Stimulated activated CD4-positive, alpha-beta T cell treated with anti-CD3 and anti-CD28 coated beads, Interleukin-4, amount 100 ng/mL, for 1 hour (primary cell): ENCODE measurements around the gene MIEN1.
"Not testable (repeated sequence)": the region's sequence is repeated elsewhere in the genome, so short reads cannot be mapped to it uniquely, and the experiment has no call there.

ENCODE experiments used
- DNase-seq: peaks from one replicate; pipeline ENCODE4 v3.0.0-alpha.2; 2020

The MIEN1 gene

GRCh38 chr17:39730095-39730921 lies at the start of gene MIEN1:
Gene MIEN1, minus strand, starts transcription at chr17:39730532. Its CDS starts 37 bp downstream, at chr17:39730495.
- DNase-seq, result peak; percentile 94

GRCh38 chr17:39777534-39778365 lies 47.4 kb upstream of the MIEN1 start:
- no peak for DNase-seq

- DNase-seq, result no peak
Observed at GRCh38 chr17:39776252-39776651, 45.9 kb upstream of the MIEN1 start.

- no peak for DNase-seq
Observed at GRCh38 chr17:39775031-39775430, 44.7 kb upstream of the MIEN1 start.

GRCh38 chr17:39774047-39774446 lies 43.7 kb upstream of the MIEN1 start:
- no peak for DNase-seq

- DNase-seq, result no peak
Observed at GRCh38 chr17:39772987-39773934, 42.9 kb upstream of the MIEN1 start.

- no peak for DNase-seq
Observed at GRCh38 chr17:39772415-39772814, 42.1 kb upstream of the MIEN1 start.

GRCh38 chr17:39769974-39770587 lies 39.7 kb upstream of the MIEN1 start:
- peak; percentile 39 for DNase-seq

- no peak for DNase-seq
Observed at GRCh38 chr17:39767147-39767546, 36.8 kb upstream of the MIEN1 start.

GRCh38 chr17:39765766-39766165 lies 35.4 kb upstream of the MIEN1 start:
- no peak for DNase-seq

GRCh38 chr17:39765175-39765574 lies 34.8 kb upstream of the MIEN1 start:
- no peak for DNase-seq

- DNase-seq, result not testable (repeated sequence)
Observed at GRCh38 chr17:39764171-39764570, 33.8 kb upstream of the MIEN1 start.

GRCh38 chr17:39763051-39763820 lies 32.9 kb upstream of the MIEN1 start:
- no peak for DNase-seq

GRCh38 chr17:39761861-39762496 lies 31.6 kb upstream of the MIEN1 start:
- DNase-seq, result no peak

- DNase-seq, result no peak
Observed at GRCh38 chr17:39759204-39759603, 28.9 kb upstream of the MIEN1 start.

GRCh38 chr17:39757931-39758873 lies 27.9 kb upstream of the MIEN1 start:
- peak; percentile 37 for DNase-seq

- no peak for DNase-seq
Observed at GRCh38 chr17:39757176-39757662, 26.9 kb upstream of the MIEN1 start.

- DNase-seq, result no peak
Observed at GRCh38 chr17:39756380-39757079, 26.2 kb upstream of the MIEN1 start.
